ENCODE results near the gene HBG1. TPM values are rescaled to one million over a fixed set of nuclear protein-coding genes. Genes with fewer than 3 reads are reported as not detected.
"Not testable (repeated sequence)": the region's sequence is repeated elsewhere in the genome, so short reads cannot be mapped to it uniquely, and the experiment has no call there.

The HBG1 gene
- total RNA-seq, 2 donors from 2014 or later, result not detected

- ATAC-seq (peak; percentile 55 to 95), DNase-seq (peak; percentile 69)
- intact Hi-C loops (cut with DNase I), result no loop called here
Observed at GRCh38 chr11:5280582-5281102, 31.0 kb upstream of the HBG1 start.

GRCh38 chr11:5279471-5280090 lies 29.9 kb upstream of the HBG1 start:
- ATAC-seq (no peak), DNase-seq (no peak)
- intact Hi-C loops (cut with DNase I), result no loop called here

- intact Hi-C loops (cut with DNase I), result no loop called here
- DNase-seq (no peak), ATAC-seq (no peak)
Observed at GRCh38 chr11:5277807-5278382, 28.2 kb upstream of the HBG1 start.

- no peak for ATAC-seq
- intact Hi-C loops (cut with DNase I), result no loop called here
- no peak for DNase-seq
Observed at GRCh38 chr11:5276697-5277096, 27.0 kb upstream of the HBG1 start.

- no peak for DNase-seq
- intact Hi-C loops (cut with DNase I), result no loop called here
- ATAC-seq, result no peak
Observed at GRCh38 chr11:5275369-5276110, 25.9 kb upstream of the HBG1 start.

GRCh38 chr11:5274395-5274794 lies 24.7 kb upstream of the HBG1 start:
- DNase-seq (no peak), ATAC-seq (no peak)
- intact Hi-C loops (cut with DNase I), result no loop called here

- no peak for ATAC-seq
- intact Hi-C loops (cut with DNase I), result no loop called here
Observed at GRCh38 chr11:5272395-5273017, 22.8 kb upstream of the HBG1 start.

GRCh38 chr11:5269715-5270147 lies 20.1 kb upstream of the HBG1 start, which contains the start of gene HBE1:
Gene HBE1 (minus strand): TSS chr11:5269945. CDS start chr11:5269890, 55 bp downstream.
- ATAC-seq (no peak), DNase-seq (no peak)
- intact Hi-C loops (cut with DNase I), result no loop called here

More at GRCh38 chr11:5272395-5273017, 22.8 kb upstream of the HBG1 start:
- no peak for DNase-seq

- ATAC-seq, result no peak
- intact Hi-C loops (cut with DNase I), result no loop called here
- DNase-seq, result no peak
Observed at GRCh38 chr11:5267033-5267563, 17.4 kb upstream of the HBG1 start.

GRCh38 chr11:5266609-5267008 lies 17.0 kb upstream of the HBG1 start:
- DNase-seq (no peak), ATAC-seq (no peak)
- intact Hi-C loops (cut with DNase I), result no loop called here

- intact Hi-C loops (cut with DNase I), result no loop called here
- no peak for ATAC-seq
- no peak for DNase-seq
Observed at GRCh38 chr11:5265832-5266231, 16.2 kb upstream of the HBG1 start.

GRCh38 chr11:5258543-5259262 lies 9.0 kb upstream of the HBG1 start:
- intact Hi-C loops (cut with DNase I), result no loop called here
- DNase-seq (no peak), ATAC-seq (no peak)

GRCh38 chr11:5257296-5257695 lies 7.6 kb upstream of the HBG1 start:
- ATAC-seq (no peak), DNase-seq (no peak)
- intact Hi-C loops (cut with DNase I), result no loop called here

- DNase-seq; intact Hi-C loops (cut with DNase I): not testable (repeated sequence)
- ATAC-seq, result peak in 1 of 2 donors; percentile 38
Observed at GRCh38 chr11:5254646-5255413, 5.2 kb upstream of the HBG1 start, which contains the start of gene HBG2. Gene HBG2 (minus strand): TSS chr11:5254781. CDS start chr11:5254728, 53 bp downstream.

- DNase-seq; ATAC-seq; intact Hi-C loops (cut with DNase I): not testable (repeated sequence)
Observed at GRCh38 chr11:5254023-5254422, 4.4 kb upstream of the HBG1 start.

GRCh38 chr11:5253440-5253839 lies 3.8 kb upstream of the HBG1 start:
- intact Hi-C loops (cut with DNase I); ATAC-seq; DNase-seq: not testable (repeated sequence)

GRCh38 chr11:5252919-5253265 lies 3.2 kb upstream of the HBG1 start:
- DNase-seq, result no peak
- intact Hi-C loops (cut with DNase I), result no loop called here
- no peak for ATAC-seq
